Measurements from ENCODE around the gene SLCO1B3. TPM values are rescaled to one million over a fixed set of nuclear protein-coding genes. Genes with fewer than 3 reads are reported as not detected.

The SLCO1B3 gene
- total and polyA plus RNA-seq, 7 donors = 0.32 TPM; not detected in 6

- H3K4me1 ChIP-seq = no peaks in the 10 kb centered on the region
- no peak overlapping the region for H3K4me3 ChIP-seq
- H3K36me3 ChIP-seq = no peaks in the 10 kb centered on the region
- DNase-seq = no peak
- no peak overlapping the region for H3K27ac ChIP-seq
- H3K27me3 ChIP-seq = no peaks in the 10 kb centered on the region
- H3K9me3 ChIP-seq = peaks cover 0 to 3% (median 0%) of the 10 kb centered on the region in 4 donors
- WGBS, 2 donors = 14 to 59% methylated on average over 4 of the region's 4 CpGs
- TF ChIP-seq EP300 (IDR thresholded peaks at IDR 0.05) = no peak
- TF ChIP-seq CTCF (IDR thresholded peaks at IDR 0.05) = no peak
- TF ChIP-seq POLR2AphosphoS5 (IDR thresholded peaks at IDR 0.05) = no peak
- no peak for TF ChIP-seq POLR2A (IDR thresholded peaks at IDR 0.05)
- intact Hi-C loops (cut with DNase I) = no loop called here
Observed at GRCh38 chr12:20963762-20964161, 153.3 kb downstream of the SLCO1B3 start.

Small RNAs within 50 kb of the gene (small RNA-seq; reads per million reads assigned to genes)
- gene AC011604.1 = 0 reads per million in 3 donors

Other genes with a start within 250 kb of the SLCO1B3 start
- 1 to 10 TPM in 1 of 4 donors, under 1 TPM in 3; 0.16 to 1.8 (median 0.62) TPM for gene SLCO1C1, start 115.4 kb upstream of the SLCO1B3 start, total RNA-seq
- gene SLCO1C1, start 115.4 kb upstream of the SLCO1B3 start, polyA plus RNA-seq = under 1 TPM in 1 of 3 donors, not detected in 2; 0.38 TPM

Data from sigmoid colon (tissue), 7 donors.